ENCODE measurements around the gene ANKRD29. TPM values are rescaled to one million over a fixed set of nuclear protein-coding genes. Genes with fewer than 3 reads are reported as not detected.

The ANKRD29 gene
- total and polyA plus RNA-seq, 2 experiments from 2014 or later, result 6.6 to 36.6 TPM

GRCh38 chr18:23583071-23583865, 79.4 kb downstream of the ANKRD29 start (continued):
- TF ChIP-seq STAT1 (IDR thresholded peaks at IDR 0.05; ENCODE audit: unreplicated experiment) (no peak), ZNF462 (CRISPR knock-in tag; IDR thresholded peaks at IDR 0.05) (no peak), ETS1 (IDR thresholded peaks at IDR 0.05) (no peak), EZH2 (IDR thresholded peaks at IDR 0.05; ENCODE audit: low read depth, unreplicated experiment) (no peak)

DNA sequence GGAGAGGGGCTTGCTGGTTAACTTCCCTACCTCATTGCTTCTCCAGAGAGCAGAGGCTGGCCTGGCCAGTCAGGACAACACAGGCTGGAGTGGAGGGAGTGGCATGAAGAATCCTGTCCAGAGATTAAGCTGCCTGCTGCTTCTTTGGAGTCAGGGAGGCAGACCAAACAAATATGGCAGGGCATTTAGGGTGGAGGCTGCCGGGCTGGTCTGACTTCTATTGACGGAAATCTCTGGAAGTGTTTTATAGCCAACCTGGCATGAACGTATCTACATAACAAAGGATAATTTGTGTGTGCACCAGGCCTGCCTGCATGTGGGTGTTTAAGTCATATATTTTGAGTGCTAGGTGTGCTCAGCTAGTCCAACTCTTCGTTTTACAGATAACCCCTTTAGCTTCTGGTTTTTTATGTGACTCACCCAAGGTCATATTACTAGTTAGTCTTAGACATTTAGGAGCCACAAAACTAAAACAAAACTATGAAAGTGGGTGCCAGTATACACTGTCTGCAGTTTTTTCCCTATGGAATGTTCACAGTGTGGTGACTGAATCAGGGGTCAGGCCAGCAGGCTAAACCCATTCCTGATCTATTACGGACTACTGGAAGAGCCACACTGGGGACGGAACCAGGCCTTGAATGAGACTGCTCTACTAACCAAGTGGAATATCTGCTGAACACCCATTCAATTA, 81.9 kb downstream of the ANKRD29 start:
- H3K4me3 ChIP-seq, result no peak overlapping the region

More for the DNA sequence above, 81.9 kb downstream of the ANKRD29 start:
- H3K27ac Mint-ChIP-seq, result no peak overlapping the region
- Histone ChIP-seq H3K36me3 (ENCODE audit: insufficient read depth) (no peaks in the 10 kb centered on the region), H3K4me1 (ENCODE audit: insufficient read depth) (peaks cover 23% of the 10 kb centered on the region; the same call in 1 of the 2 replicates), H3K4me2 (no peak overlapping the region), H3K79me2 (replicated peaks; ENCODE audit: insufficient read depth) (peaks cover 80% of the 10 kb centered on the region), H3K9me2 (ENCODE audit: insufficient read depth) (no peaks in the 10 kb centered on the region), H4K20me1 (replicated peaks; ENCODE audit: insufficient read depth) (peaks cover 26% of the 10 kb centered on the region), H3F3A (replicated peaks; ENCODE audit: low read depth) (peaks cover 4% of the 10 kb centered on the region; the same call in 1 of the 2 replicates), H3K27ac (ENCODE audit: low read depth) (no peak overlapping the region), H2AFZ (no peak overlapping the region), H3K27me3 (ENCODE audit: insufficient read depth) (no peaks in the 10 kb centered on the region)
- peaks cover 19% of the 10 kb centered on the region for H3K4me1 Mint-ChIP-seq
- TF ChIP-seq STAT1 (IDR thresholded peaks at IDR 0.05; ENCODE audit: unreplicated experiment), result no peak
- TF ChIP-seq EZH2phosphoT487 (IDR thresholded peaks at IDR 0.05; ENCODE audit: unreplicated experiment), result no peak
- no peak for TF ChIP-seq ETS1 (IDR thresholded peaks at IDR 0.05)
- no peak for TF ChIP-seq NANOG (IDR thresholded peaks at IDR 0.05; ENCODE audit: borderline replicate concordance)
- no peaks in the 10 kb centered on the region for H3K9me3 Mint-ChIP-seq
- H3K36me3 Mint-ChIP-seq (ENCODE audit: low read depth), result peaks cover 22% of the 10 kb centered on the region
- H3K27me3 Mint-ChIP-seq (ENCODE audit: insufficient read depth, low read depth, poor library complexity), result peaks cover under 1% of the 10 kb centered on the region
- ATAC-seq (no peak), DNase-seq (ENCODE audit: low spot score) (no peak)
- H3K4me3 Mint-ChIP-seq, result no peak overlapping the region
